GM21360 (cell line): ENCODE results near the gene CCNJ.

Experiments
- ATAC-seq: cut with Tn5 transposase; IDR thresholded peaks from one replicate; pipeline ENCODE4 v1.9.1; 2021; ENCODE audit warnings: mild to moderate bottlenecking, moderate library complexity; ENCODE audit not compliant: unreplicated experiment

The CCNJ gene

GRCh38 chr10:96053985-96054384, 10.6 kb downstream of the CCNJ start:
- ATAC-seq = no peak

- no peak for ATAC-seq
Measured at GRCh38 chr10:96056787-96057186, 13.4 kb downstream of the CCNJ start.

GRCh38 chr10:96061232-96061631, 17.8 kb downstream of the CCNJ start:
- no peak for ATAC-seq

- no peak for ATAC-seq
Measured at GRCh38 chr10:96072674-96073073, 29.3 kb downstream of the CCNJ start.

- no peak for ATAC-seq
Measured at GRCh38 chr10:96073722-96074121, 30.3 kb downstream of the CCNJ start.

GRCh38 chr10:96074776-96075175, 31.4 kb downstream of the CCNJ start:
- no peak for ATAC-seq

- ATAC-seq = no peak
Measured at GRCh38 chr10:96075977-96076376, 32.6 kb downstream of the CCNJ start.

- ATAC-seq = no peak
Measured at GRCh38 chr10:96077156-96077555, 33.8 kb downstream of the CCNJ start.

- no peak for ATAC-seq
Measured at GRCh38 chr10:96082153-96082552, 38.8 kb downstream of the CCNJ start.

GRCh38 chr10:96082748-96083147, 39.4 kb downstream of the CCNJ start:
- no peak for ATAC-seq

- no peak for ATAC-seq
Measured at GRCh38 chr10:96089116-96089515, 45.7 kb downstream of the CCNJ start.

GRCh38 chr10:96089670-96090462, 46.5 kb downstream of the CCNJ start:
- ATAC-seq = peak; percentile 88

- no peak for ATAC-seq
Measured at GRCh38 chr10:96090463-96090800, 47.0 kb downstream of the CCNJ start.

- no peak for ATAC-seq
Measured at GRCh38 chr10:96092999-96093767, 49.8 kb downstream of the CCNJ start.

- no peak for ATAC-seq
Measured at GRCh38 chr10:96093948-96094347, 50.6 kb downstream of the CCNJ start.

- no peak for ATAC-seq
Measured at GRCh38 chr10:96096958-96097357, 53.6 kb downstream of the CCNJ start.

GRCh38 chr10:96097865-96098264, 54.5 kb downstream of the CCNJ start:
- no peak for ATAC-seq

GRCh38 chr10:96107623-96108038, 64.2 kb downstream of the CCNJ start:
- ATAC-seq = no peak
